ENCODE data around the gene ATL2.
"Not testable (repeated sequence)": the region's sequence is repeated elsewhere in the genome, so short reads cannot be mapped to it uniquely, and the experiment has no call there.

The ATL2 gene

DNA sequence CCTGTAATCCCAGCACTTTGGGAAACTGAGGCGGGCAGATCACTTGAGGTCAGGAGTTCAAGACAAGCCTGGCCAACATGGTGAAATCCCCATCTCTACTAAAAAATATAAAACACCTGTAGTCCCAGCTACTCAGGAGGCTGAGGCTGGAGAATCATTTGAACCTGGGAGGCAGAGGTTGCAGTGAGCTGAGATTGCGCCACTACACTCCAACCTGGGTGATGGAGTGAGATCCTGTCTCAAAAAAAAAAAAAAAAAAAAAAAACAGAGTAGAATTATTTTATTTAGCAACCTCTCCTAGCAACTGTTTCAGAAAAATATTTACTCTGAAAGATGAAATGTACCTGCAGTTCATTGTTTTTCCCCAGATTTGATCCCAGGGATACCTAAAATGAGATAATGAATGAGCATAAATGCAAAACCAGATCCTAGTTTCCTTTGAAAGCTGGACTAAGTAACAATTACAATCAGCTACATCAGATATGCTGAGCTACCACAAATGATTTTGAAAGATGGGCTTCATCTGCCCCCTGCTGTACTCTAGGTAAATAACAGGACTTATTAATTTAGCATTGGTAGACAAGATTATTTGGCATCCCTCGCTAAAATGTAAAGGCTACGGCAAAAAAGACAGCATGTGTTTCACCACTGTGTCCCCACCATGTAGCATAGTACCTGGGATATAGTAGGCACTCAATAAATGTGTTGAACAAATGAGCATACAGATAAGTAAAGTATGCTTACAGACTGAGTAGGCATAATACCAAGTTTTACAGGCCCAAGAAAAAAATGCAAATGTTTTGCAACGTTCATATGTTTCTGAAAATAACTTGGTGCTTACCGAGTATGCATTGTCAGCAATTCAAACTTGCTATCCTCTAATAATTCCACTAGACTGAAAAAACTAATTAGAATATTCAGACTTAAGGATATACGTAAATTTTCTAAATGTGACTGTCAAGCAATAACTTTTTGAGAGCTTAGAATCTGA lies 102.5 kb downstream of the ATL2 start:
- DNase-seq (ENCODE audit: low read depth in 2 of 2): no peak

DNA sequence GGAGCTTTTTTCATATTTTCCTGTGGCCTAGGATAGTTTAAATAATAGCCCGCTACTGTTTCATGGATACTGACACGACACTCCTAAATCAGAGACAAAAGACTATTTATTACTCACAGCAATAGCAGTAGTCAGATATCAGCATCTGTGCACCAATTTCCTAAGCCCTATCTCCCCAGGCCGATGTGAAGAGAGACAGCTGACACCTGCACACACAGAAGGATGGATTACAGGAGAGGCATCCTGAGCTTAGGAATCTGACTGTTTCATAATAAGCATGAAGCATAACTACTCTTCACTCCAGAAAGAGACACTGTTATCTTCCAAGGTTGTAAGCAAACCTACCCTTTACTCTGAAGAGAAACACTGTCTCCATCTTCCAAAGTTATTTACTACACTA lies 105.4 kb downstream of the ATL2 start:
- no peak for DNase-seq (ENCODE audit: low read depth in 2 of 2)

DNA sequence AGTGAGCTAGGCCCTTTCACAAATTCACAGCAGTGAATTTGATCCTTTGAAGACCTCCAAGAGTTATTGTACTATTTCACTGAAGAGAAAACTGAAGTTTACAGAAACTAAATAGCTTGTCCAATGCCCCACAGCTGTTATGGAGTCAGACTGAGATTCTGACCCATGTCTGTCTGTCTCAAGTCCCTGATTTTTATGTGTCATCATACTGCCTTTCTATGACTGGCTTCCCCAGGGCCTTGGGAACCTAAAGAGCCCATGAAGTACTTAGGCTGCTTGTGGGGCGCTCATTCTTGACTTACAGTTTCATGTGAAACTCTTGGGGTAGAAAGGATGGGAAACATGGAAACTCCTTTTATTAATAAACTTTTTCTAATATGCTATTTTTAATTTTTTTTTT lies 107.7 kb downstream of the ATL2 start:
- no peak for DNase-seq (ENCODE audit: low read depth in 2 of 2)

DNA sequence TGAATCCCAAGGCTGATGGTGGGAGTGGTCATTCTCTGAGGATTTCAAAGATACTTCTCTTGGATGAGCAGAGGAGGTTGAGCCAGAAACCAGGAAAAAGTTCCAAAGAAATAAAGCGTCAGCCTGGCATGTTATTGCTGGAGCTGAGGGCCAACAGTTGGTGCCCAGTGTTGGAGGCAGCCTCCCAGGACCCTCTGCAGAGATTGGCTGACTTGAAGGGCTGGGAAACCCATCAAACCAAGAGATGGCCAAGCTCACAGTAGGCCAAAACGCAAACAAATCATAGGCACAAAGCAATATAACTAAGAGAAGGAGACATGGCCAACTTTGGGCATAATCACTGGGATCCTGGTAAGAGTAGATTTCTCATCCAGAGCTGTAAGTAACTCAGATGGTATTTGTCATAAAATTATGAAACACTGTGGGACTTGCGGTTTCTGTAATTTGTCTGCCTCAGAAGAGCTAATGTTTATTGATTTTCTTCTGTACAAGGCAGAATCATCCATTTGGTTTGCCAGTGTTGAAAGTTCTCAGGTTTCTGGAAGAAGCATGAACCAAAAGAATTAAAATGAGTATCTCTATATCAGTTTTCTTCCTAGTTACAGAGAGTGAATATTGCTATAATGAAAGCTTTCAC lies 108.3 kb downstream of the ATL2 start:
- no peak for DNase-seq (ENCODE audit: low read depth in 2 of 2)

DNA sequence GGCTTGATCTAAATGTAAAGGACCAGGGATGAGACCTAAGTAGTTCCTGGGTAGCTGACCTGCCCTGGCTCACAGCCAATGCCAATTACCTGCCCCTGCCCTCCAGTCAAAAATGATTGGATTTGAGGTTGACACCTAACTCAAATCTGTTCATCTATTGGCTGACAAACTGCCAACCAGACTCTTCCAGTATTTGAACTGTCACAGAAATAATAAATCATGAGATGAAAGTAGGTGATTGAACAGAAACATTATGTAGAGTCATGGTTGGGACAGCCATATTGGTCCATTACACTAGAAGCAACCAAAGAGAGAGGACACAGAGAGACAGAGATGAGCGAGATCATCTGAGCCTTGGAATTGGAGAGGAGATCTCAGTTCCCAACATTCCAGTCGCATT lies 109.1 kb downstream of the ATL2 start:
- no peak for DNase-seq (ENCODE audit: low read depth in 2 of 2)

DNA sequence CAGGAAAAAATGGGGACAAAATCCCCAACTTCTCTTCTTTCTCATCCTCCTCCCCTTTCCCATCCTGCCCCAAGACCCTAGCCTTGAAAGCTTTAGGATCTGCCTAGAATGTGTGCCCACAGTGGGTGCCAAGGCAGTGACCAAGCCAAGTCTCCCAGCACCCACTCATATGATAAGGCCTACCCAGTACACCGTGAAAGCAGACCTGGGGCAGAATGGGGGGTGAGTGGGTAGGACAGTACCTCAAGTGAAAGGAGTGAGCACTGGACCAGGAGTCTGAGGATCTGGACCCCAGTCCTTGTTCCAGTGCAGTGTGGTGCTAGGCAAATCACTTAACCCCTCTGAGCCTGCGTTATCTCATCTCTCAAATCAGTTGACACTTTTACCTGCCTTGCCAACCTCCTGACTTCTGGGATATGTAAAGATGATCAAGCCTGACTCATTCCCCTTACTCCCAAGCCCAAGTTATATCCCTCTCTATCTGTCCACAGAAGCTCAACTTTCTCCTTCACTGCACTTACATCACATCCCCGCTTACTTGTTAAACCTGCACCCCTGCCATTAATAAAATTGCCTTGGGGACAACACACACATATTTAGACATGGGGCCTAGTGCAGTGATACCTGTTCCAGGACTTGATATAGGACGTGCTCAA lies 109.7 kb downstream of the ATL2 start:
- DNase-seq (ENCODE audit: low read depth in 2 of 2): no peak

DNA sequence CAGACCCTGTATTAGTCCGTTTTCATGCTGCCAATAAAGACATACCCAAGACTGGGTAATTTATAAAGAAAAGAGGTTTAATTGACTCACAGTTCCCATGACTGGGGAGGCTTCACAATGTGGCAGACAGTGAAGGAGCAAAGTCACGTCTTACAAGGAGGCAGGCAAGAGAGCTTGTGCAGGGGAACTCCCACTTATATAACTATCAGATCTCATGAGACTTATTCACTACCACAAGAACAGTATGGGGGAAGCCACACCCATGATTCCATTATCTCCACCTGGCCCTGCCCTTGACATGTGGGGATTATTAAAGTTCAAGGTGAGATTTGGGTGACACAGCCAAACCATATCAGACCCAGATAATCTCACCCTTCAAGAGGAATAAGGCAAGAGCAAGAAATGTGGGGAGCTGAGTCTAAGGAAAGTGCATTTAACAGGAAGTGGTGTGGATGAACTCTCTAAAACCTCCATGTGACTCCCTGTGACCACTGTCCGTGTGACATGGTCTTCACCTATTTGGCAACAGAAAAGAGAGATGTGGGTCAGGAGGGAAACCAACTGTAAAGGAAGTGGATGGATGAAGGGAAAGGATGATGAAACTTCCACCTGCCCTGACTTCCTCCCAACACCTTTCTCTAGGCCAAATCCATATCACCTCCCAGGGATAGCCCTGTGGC lies 110.6 kb downstream of the ATL2 start:
- no peak for DNase-seq (ENCODE audit: low read depth in 2 of 2)

DNA sequence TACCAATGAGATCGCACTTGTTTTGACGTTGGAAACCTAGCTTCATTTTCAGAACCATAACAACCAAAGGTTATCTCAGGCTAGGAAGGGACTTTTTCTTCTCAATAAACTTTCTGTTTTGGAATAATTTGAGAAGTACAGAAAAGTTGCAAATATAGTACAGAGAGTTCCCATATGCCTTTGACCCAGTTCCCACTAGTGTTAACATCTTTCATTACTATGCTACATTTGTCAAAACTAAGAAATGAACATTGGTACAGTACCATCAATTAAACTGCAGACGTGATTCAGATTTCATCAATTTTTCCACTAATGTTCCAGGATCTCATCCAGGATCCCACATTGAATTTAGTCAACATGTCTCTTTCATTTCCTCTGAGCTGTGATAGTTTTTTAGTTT lies 111.6 kb downstream of the ATL2 start:
- no peak for DNase-seq (ENCODE audit: low read depth in 2 of 2)

DNA sequence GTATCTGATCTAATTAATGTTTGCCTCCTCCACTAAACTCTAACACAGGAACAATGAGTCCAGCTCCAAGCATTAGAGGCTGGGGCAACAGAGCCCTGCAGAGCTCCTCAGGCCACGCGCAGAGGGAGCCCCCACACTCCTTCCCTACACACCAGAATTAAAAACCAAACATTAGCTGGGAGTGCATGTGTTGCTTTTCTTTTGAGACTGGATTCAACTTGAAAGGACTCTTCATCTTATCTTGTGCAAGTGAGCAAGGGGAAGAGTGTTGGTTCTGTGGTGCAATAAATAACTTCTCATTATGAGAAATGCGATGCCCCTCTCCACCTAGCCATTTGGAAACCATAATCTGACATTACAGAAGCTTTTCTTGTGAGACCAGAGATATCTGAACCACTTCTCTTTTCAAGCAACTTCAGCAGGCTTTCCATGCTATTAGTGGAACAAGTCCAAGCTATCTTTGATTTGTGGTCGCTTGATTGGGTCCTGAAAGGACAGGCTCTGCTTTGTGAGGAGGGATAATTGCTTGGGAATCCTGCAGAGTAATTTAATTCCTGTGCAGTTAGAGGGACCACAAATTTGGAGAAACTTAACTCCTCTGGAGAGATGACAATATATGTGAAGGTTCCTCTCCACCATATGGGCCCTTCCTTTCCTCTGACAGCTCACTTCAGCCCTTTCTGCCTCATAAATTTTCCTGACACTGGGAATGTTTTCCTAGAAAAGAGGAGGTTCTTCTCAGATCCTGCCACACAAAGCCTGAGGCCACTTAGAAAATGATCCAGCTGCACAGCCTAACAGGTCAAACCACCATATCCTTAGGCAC lies 112.5 kb downstream of the ATL2 start:
- no peak for DNase-seq (ENCODE audit: low read depth in 2 of 2)

DNA sequence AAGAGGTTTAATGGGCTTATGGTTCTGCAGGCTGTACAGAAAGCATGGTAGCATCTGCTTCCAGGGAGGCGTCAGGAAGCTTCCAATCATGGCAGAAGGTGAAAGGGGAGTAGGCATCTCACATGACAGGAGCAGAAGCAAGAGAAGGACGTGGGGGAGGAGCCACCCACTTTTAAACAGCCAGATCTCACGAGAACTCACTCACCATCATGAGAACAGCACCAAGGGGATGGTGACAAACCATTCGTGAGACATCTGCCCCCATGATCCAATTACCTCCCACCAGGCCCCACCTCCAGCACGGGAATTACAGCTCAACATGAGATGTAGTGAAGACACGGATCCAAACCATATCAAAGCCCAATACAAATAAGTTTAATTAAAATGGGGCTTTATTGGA lies 113.8 kb downstream of the ATL2 start:
- no peak for DNase-seq (ENCODE audit: low read depth in 2 of 2)

DNA sequence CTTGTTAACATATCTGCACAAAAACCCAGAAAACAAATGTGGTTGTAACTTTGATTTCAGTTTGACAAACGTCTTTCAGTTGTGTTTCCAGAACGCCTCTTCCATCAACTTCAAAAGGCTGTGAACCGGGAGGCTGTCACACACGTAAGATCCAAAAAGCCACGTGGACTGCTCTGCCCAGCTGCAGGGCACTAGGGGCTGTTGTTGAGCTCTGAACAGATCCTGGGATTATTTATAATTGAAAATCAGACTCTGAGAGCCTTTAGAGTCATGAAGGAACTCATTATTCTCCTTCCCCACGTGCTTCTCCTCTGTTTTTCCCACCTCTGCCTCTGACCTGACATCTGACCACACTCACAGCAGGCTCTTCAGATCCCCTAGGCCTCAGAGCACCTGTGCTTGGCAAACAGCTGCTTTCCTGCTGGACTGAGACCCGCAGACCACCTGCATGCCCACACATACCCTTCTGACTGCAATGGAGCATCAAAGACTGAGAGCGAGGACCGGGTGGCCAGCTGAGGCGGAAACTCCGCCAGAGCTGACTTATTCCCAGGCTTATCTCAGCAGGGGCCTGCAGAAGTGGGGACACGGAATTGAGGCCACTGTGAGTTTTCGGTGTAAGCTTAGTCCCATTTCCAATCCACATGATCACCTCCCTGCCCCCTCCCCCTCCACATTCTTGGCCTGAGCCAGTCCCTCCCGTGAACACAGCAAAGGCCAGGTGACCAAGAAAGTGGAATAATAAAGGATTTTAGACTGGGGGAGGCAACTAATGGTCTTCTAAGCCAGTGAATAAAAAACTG lies 114.8 kb downstream of the ATL2 start:
- no peak for DNase-seq (ENCODE audit: low read depth in 2 of 2)

DNA sequence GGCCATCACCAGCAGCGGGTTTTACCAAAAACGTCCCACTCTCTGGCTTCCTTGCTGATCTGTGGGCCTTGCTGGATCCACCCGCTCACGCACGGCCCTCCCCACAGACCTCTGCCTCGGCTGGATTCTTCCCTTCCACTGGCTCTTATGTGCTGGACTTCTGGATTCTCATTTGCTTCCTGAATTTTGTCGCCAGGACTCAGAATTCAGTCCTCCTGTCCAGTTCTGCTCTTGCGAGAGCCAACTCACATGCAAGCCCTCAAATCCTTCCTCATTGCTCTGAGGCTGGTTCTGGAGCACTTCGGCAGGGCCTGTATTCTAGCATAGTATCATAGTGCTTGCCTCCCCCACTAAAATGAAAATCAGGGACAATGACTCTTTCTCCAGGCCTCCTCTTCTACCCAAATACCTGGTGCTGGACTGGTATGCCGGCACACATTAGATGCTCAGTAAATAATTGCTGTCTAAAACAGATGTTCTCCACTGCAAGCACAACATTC lies 115.5 kb downstream of the ATL2 start:
- DNase-seq (ENCODE audit: low read depth in 2 of 2): no peak

DNA sequence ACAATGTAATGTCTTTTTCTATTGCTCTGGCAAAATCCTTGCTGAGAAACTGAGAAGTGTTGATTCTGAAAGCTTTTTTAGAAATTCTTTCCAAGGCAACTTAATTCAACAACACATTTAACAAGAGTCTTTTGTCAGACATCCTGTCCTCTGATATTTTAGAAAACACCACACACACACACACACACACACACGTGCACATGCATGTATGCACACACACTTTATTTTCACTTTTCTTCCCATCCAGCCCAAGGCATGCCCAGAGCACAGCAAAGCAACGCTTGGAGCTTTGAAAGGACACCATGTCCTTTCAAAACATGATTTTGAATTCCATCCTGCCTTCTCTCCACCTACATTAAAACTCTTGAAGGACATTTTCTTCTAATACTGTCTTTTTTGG lies 116.1 kb downstream of the ATL2 start:
- DNase-seq (ENCODE audit: low read depth in 2 of 2): no peak

DNA sequence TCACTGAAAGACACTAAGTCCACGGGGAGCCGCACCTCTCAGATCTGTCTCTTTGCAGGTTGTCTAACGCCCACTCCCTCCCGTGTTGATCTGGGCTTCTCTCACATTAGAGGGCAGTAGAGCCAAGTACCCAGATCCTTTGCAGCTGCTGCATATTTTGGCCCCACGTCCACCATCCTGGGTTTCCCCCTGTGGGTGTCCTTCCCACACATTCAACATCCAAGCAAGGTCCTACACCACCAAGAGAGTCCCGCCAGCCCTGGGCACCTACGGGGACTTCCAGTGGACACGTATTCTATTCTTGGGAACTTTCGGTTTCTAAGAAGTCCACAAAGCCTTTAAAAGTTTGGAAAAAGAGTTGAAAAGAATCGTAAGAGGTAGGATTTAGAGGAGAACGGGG lies 116.6 kb downstream of the ATL2 start:
- no peak for DNase-seq (ENCODE audit: low read depth in 2 of 2)

DNA sequence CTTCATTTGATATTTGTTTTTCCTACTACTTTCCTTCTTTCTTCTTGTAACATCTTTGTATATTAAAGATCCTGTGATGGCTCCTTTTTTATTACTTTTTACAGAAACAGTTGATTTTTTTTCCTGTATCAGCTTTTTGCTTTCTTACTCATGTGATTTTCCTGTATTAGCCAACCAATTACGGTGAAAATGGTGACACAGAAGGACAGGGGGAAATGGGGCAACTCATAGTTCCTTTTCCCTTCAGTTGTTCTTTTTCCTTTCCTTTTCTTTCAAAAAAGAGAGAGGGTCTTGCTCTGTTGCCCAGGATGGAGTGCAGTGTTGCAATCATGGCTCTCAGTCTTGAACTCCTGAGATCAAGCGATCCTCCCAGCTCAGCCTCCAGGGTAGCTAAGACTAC lies 117.8 kb downstream of the ATL2 start:
- DNase-seq (ENCODE audit: low read depth in 2 of 2): no peak

DNA sequence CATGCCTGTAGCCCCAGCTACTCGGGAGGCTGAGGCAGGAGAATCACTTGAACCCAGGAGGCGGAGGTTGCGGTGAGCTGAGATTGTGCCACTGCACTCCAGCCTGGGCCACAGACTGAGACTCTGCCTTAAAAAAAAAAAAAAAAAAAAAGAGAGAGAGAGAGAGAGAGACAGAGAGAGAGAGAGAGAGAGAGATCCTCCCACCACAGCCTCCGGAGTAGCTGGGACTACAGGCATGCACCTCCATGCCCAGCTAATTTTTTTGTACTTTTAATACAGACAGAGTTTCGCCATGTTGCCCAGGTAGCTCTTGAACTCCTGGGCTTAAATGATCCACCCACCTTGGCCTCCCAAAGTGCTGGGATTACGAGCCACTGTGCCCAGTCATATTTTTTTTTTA lies 119.4 kb downstream of the ATL2 start:
- not testable (repeated sequence) for DNase-seq (ENCODE audit: low read depth in 2 of 2)

DNA sequence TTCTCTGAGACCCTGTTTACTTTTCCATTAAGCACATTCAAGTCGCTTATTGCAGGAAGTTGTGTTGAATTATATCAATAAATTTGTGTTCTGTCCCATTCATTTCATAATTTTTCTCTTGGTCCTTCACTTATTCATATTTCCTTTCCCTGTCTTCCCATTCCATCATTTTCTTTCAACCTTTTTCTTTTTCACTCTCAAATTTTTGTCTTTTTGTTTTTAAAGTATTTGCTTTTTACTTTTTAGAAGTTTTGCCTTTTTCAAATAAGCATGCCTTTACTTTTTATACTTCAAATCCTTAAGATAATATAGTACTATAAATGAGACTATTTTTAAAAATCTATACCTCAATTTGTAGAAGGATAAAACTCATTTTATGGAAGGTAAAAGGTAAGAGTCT lies 120.5 kb downstream of the ATL2 start:
- no peak for DNase-seq (ENCODE audit: low read depth in 2 of 2)

DNA sequence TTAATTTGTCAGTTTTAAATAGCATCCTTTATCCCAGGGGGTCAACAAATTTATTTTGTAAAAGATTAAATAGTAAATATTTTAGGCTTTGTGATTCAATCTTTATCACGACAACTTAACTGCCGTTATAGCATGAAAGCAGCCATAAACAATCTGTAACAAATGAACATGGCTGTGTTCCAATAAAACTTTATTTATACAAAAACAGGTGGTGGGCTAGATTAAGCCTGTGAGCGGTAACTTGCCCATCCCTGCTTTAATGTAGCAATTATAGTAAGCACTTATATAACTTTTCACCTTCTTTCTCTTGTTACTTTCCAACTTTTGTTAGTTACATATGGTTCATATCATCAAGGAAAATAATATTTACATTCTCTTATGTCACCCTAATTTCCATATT lies 121.9 kb downstream of the ATL2 start:
- no peak for DNase-seq (ENCODE audit: low read depth in 2 of 2)

DNA sequence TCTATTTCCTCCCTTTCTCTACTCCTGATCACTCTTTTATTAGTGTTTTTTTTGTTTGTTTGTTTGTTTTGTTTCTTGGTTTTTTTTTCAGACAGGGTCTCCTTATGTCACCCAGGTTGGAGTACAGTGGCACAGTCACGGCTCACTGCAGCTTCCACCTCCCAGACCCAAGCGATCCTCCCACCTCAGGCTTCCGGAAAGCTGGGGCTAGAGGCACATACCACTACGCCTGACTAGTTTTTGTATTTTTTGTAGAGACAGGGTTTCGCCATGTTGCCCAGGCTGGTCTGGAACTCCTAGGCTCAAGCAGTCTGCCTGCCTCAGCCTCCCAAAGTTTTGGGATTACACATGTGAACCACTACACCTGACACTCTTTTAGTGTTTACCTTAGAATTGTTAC lies 122.3 kb downstream of the ATL2 start:
- no peak for DNase-seq (ENCODE audit: low read depth in 2 of 2)

DNA sequence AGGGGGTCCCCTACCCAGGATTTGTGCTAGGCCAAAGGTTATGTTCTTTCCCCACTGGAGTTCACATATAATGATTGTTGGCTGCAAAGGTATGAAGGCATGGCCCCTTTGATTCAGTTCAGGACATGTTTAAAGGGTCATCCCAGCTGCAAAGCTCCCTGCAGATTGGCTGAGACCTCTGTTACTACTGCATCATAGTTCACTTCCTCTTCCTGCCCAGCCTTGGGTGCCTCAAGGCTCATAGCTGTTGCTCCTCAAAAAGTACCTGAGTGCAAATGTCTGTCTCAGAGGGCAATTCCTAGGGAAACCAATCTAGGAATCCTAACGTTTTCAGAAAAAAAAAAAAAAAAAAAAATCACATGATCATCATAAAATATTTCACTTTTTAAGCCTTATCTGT lies 125.1 kb downstream of the ATL2 start:
- DNase-seq (ENCODE audit: low read depth in 2 of 2): no peak

All from stimulated activated CD4-positive, alpha-beta T cell treated with anti-CD3 and anti-CD28 coated beads, Interleukin-1b, Interleukin-23, amount 100 ng/mL, for 1 hour (primary cell).